ENCODE results near the gene TSPAN18. TPM values are rescaled to one million over a fixed set of nuclear protein-coding genes. Genes with fewer than 3 reads are reported as not detected.

The TSPAN18 gene
- total RNA-seq, 1 experiment from 2014 or later: 0.57 TPM

DNA sequence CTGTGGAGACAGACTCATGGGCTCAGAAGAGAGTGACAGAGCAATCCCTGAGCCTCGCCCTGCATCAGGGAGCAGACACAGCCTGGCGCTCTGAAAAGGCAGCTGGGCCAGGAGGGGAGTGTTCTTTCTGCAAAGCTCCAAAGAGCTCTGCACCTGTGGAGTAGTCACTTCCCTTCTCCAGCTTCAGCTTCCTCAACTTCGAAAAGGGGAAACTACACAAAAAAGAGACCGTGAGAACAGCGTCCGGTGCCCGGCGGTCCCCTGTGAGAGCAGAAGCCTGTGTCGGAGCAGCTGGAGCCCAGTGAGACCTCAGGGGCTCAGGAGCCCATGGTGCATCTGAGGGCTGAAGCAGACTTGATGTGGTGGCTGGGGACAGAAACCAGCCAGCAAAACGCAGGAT, 188.9 kb downstream of the TSPAN18 start:
- no peak for DNase-seq (ENCODE audit: low read depth)

DNA sequence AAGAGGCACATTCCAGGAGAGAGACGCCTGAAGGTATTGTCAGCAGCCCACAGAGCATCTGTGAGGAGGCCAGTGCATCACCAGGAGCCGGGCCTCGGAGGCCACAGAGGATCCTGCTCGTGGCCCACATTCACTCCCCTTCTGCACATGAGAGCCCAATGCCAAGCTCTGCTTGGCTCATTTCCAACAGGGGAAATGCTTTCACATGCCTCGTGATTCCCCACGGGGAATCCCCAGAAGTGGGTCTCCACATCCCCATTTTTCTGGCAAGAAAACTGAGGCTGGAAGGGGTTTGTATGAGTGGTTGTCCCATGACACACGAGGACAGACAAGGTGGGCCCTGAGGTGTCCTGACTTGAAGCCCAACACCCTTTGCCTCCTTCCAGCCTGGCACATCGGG, 189.6 kb downstream of the TSPAN18 start:
- no peak for DNase-seq (ENCODE audit: low read depth)

DNA sequence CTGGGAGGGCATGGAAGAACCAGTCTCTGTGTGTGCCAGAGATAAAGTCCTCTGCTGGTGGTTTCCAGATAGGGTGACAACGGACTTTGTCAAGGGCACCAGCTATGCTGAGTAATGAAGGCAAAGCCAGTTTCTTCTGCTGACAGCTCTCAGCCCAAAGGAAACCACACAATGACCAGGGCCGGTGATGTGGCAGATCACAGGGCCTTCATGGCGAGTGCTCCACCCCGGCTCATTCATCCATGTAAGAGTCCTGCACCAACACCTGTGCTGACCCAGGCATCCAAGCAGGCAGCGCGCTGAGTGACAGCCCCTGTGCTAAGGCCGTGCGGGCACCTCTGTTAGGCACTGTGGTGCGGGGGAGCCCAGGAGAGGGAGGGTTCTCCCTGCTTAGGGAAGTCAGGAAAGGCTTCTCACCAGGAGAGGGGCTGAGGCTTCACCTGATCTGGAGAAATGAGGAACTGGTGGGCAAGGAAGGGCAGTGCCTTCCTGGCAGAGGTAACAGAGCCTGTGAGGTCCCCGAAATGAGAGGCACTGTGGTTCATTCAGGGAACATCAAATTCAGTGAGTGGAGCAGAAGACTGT, 190.1 kb downstream of the TSPAN18 start:
- DNase-seq (ENCODE audit: low read depth): no peak

DNA sequence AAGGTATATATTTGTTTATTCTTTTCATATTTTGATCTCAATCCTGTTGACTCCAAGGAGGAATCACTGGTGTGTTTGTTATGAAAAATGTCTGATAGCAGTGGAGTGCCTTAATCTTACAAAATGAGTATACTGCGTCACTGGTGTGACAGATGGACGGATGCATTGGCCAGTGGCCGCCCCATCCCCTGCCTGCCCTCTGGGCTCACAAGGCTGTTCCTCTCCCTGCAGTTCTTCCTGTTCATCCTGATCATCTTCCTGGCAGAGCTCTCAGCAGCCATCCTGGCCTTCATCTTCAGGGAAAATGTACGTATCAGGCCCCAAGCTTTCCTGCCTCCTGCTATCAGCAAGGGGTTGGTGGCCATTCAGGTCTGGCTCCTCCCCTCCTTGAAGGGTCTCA, 191.0 kb downstream of the TSPAN18 start:
- DNase-seq (ENCODE audit: low read depth): no peak

DNA sequence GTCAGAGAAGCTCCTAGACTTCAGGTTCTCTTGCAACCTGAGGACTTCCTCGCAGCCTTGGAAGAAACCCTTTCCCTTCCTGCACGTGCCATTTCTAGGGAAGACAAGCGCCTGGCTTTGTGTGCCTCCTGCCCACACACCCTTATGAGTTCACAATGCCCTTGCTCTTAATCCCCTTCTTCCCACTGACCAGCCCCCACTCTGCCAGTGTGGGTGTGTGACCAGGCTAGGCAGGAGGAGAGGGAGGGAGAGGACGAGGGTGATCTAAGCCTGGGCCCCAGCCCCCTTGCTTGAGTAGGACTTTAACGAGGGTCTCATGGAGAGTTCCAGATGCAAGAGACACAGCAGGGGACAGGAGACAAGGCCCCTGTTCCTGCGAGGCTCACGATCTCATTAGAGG, 193.7 kb downstream of the TSPAN18 start:
- DNase-seq (ENCODE audit: low read depth): no peak

DNA sequence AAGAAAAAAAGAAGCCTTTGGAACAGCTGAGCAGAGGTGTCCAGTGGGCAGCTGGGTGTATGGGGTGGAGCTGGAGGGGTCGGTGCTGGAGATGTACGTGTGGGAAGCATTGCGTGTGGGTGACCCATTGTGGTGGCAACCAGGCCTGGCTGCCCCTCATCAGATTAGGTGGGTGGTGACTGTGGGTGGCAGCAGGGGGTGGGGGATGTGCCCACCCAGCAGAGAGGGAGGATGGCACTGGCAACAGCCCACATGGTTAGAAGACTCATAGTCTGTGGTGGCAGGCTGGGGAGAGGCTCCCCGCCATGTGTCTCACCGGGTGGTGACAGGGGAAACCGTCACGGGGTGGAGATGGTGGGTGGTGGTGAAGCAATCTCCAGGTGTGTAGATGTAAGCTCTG, 196.4 kb downstream of the TSPAN18 start:
- DNase-seq (ENCODE audit: low read depth): no peak

DNA sequence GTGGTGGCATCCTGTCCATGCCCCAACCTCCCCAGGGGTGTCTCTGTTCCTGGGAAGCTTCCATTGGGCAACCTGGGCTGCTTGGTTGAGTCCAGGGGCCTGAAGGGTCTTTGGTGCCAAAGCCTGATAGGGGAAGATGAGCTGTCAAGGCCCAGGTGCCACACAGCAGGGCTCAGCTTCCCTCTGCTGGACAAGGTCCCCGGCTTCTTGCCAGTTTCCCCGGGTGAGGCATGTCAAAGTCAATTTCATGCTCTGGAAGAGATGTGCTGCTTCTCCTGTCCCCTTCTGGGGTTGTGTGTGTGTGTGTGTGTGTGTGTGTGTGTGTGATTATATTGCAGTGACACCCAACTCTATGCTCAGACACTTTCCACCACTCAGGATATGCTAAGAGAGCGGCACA, 197.0 kb downstream of the TSPAN18 start:
- DNase-seq (ENCODE audit: low read depth): no peak

DNA sequence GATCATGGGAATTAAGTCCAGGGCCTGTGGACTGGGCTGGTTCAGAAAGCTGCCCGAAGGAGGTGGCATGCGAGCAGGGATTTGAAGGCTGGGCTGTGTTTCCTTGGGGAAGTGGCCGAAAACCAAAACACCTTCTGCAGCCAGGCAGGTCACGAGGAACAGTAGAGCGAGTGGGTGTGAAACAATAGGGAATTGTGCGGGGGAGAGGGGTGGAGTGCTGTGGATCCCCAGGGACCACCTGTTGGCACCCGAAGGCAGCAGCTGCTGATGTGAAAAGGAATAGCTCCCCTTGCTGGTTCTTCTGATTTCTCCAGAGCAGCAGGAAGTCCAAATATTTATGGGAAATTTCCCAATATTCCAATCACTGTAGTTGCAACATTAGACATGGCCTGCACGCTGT, 199.3 kb downstream of the TSPAN18 start:
- no peak for DNase-seq (ENCODE audit: low read depth)

DNA sequence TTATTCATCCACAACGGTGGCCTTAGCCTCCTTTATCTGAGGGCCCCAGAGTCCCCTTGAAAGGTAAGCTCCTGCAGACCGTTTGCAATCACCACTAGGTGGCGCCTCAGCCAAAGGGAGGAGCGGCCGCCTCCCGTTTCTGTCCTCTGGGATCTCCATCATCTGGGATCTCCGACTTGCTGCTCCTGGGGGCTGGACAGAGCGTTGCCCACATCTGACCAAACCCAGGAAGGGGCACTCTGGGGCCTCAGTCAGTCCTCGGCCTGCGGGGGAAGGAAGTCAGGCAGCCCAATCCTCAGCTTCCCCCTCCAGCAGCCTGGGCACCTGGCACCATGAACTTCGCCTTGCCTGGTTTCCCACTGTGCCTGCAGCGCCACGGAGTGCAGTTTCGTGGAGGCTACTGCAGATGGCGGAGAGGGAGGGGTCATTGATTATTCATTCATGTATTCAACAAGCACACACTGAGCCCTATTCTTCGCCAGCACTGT, 200.5 kb downstream of the TSPAN18 start:
- peak; percentile 78 for DNase-seq (ENCODE audit: low read depth)

DNA sequence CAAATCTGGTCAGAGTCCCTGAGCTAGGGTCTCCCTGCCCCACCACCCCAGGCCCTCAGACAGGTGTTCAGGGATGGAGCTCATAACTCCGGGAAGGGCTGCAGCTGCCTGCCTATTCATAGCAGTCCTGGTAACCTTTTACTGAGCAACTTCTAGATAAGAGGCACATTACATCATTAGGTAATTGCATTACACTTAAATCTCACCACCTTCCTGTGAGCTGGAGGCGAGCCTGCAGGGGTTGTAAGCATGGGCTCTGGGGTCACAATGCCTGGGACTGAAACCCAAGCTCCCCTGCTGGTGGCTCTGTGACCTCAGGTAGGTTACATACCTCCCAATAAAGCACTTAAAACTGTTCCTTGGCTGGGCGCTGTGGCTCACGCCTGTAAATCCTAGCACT, 201.4 kb downstream of the TSPAN18 start:
- no peak for DNase-seq (ENCODE audit: low read depth)

DNA sequence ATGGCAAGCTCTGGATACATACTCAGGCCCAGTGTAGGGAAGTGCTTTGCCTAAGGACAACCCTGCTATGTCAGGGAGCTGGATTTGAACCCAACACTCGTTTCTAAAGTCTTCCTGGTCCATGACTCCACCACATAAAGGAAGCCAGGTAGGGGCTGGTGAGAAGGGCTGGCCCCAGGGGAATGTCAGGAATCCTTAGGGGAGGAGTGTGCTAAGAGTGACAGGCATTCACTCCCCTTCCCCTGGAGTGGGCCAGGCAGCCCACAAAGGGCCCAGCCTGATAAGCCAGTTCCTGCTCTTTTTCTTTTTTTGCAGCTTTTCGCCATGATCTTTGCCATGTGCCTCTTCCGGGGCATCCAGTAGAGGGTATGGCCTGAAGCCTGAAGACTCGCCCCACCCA, 202.1 kb downstream of the TSPAN18 start:
- no peak for DNase-seq (ENCODE audit: low read depth)

DNA sequence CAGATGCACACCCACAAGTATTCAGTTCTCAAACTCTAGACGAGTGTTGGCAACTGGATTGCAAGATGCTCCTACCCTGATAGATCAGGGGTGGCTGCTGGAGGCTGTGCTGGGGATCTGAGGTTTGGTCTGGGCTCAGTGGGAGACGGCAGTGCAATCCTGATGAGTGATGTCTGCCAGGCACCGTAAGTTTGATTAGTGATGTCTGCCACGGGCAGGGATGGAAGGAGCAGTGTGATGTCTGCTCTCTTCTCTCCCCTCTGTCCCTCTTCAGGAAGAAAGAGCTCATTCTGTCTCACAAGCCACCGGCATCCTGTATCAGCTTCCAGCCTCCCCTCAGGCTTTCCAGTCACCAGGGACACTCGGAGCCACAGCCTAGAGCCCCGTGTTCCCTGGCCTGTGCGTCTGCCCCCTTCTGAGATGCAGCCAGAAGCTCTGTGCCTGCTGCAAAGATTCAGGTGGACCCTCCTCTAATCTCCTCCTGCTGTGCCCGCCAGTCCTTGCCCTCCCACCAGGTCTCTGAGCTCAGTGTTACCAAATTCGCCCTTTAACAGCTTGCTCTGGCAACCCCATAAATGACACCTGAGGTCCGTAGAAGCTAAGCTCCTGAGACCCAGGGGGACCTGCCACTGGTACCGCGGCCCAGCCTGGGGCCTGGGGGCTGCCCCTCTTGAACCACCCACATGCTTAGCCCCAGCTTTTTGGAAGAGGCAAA, 204.0 kb downstream of the TSPAN18 start:
- DNase-seq (ENCODE audit: low read depth): peak; percentile 11

DNA sequence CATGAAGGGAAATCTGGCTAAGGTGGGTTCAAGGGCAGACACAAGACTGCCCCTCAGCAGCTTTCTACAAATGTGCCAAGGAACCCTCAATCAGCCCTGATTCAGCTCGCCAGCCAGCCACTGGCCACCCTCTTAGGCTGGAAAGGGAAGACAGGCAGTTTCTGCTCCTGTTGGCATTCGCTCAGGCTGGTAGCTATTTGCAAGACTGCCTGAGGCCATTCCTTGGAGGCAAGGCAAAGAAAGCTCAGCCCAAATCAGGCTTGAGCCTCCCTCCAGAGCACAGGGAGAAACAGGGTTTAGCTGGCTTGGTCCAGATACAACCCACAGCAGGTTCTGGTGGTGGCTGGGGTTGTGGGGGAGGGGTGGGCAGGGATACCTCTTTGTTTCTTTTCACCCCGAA, 204.7 kb downstream of the TSPAN18 start:
- DNase-seq (ENCODE audit: low read depth): no peak

DNA sequence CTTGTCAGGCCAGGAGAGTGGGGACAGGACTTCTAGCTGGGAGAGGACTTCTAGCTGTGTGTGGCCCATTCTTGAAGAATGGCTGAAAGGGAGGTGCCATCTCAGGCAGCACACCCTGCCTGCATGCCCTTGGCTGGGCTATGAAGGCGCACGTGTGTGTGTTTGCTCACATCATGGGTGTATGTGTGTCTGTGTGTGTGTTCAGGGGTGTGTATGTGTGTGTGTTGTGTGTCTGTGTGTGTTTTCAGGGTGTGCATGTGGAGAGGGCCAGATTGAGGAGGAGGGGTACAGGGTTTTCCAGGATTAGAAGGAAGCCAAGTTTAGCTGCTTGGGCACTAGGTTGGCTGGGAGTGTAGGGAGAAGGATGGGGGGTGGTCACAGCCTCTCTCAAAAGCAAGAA, 207.3 kb downstream of the TSPAN18 start:
- DNase-seq (ENCODE audit: low read depth): no peak

DNA sequence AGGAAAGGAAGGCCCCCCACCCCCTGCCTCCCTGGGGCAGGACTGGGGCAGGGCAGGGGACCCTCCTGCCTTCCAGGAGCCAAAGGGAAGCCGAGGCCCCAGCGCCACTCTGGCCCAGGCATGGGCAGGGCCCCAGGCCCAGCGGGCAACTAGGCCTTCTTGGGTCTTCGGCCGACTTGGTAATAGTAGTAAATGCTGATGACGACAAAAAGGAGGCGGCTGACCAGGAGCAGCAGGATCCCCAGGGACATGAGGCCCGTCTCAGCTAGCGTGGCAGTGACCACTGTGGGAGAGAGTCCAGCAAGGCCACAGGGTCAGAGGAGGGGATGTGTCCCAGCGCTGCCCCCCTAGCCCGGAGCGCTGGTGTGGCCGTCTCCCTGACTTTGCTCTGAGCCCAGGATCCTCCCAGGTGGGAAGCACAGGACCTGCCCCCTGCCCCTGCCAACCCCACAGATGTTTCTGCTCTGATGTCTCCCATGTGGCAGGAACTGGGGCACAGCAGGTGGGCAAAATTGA, 208.0 kb downstream of the TSPAN18 start:
- no peak for DNase-seq (ENCODE audit: low read depth)

DNA sequence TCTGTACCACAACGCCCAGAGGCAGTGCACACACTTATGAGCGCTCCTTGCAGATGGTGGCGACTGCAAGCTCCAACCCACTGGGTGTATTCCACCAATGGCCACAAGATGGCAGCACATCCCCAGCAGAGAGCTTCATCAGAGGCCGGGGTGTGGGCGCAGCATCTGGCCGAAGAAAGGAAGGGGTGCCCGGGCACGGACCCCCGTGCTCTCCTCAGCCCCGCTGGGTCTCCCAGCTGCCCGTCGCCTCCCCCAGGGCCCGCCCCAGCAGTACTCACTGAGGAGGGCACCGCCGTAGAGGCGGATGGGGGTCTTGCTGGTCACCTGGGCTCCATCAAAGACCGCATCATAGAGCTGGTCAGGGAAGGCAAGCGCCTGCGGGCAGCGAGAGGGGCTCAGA, 209.8 kb downstream of the TSPAN18 start:
- DNase-seq (ENCODE audit: low read depth): peak; percentile 72

DNA sequence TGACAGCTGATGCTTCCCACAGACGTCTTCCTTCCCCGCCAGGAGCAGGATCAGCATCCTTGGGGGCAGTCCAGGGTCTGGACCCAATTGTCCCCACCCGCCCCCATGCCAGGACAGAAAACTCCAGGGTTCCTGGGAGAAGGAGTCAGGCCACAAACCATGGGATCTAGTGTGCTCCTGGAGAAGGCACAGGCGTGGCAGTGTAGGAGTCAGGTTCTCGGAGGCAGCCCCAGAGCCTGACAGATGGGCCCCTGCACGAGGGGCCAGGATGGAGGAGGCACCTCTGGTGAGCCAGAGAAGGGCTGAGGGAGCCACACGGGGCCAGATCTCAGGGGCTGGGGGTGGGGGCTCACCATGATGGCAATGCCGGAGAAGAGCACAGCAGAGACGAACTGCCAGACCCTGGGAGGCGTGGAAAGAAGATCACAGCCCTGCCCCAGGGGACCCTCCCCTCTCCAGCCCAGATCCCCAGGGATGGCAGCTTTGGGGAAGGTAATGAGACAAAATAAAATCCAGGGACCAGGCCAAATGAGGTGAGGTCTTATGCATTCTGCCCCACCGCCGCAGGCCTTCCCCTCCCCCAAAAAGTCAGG, 210.3 kb downstream of the TSPAN18 start:
- no peak for DNase-seq (ENCODE audit: low read depth)

DNA sequence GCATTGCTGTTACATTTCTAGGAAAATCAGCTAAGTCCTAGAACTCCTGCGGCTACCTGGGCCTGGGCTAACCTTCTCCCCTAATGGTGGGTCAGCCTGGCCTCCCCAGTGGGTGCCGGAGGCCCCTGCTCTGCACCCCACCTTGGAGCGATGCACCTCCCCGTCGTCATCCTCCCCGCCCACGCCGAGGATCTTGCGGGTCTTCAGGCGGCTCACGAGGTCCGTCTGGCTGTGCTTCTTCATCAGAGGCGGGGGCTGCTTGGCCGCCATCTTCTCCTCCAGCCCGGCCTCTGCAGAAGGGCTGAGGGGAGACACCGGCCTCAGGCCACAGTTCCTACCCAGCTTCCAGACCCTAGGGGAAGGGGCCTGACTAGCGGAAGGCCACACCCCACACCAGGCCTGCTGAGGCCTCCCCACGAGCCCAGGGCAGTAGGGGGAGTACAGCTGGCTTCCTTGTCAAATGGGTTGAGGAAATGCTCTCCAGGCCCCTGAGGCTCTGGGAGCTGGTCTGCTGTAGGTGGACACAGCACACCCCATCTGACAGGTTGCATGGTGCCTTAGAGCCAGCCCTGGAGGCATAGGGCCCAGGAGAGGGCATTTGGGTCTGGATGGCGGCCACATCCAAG, 211.4 kb downstream of the TSPAN18 start:
- DNase-seq (ENCODE audit: low read depth): no peak

DNA sequence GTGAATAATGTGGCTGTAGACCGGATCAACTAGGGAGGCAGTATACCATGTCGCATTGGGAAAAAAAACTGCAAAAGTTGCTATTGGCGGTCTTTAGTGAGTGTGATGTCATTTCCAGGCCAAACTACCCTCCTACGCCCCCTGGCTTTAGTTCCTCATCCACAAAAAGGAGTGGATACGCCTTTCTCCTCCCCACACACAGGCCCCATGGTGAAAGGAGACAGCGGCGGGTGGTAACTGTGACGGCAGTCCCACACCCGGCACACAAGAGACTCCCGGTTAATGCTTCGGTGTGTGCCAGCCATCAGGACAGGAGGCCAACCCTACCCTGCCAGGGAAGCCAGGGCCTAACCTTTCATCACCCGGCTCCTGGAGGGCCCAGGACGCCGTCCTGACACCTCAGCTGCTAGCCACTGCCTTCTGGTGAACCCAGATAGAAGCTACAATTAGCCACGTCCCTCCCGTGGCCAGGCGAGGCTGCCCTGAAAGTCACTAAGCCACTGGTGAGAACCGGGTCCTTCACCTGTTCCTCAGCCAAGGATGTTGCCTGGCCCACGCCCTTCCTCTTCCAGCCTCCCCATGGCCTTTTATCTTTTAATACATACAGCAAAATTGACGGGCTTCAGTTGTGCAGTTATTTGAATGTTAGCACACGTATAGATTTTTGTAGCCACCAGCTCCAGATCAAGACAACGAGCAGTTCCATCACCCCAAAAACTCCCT, 213.1 kb downstream of the TSPAN18 start:
- DNase-seq (ENCODE audit: low read depth): no peak

DNA sequence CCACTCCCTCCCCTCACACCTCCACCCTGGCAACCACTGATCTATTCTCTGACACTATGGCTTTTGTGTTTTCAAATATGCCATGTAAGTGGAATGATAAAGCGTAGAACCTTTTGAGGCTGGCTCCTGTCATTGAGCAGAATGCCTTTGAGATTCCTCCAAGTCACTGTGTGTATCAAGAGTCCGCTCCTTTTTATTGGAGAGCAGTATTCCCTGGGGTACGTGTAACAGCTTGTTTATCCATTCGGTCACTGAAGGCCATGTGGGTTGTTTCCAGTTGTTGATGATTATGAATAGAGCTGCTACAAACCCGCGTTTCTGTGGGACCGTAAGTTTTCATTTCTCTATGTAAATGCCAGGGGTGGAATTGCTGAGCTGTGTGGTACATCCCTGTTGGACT, 213.6 kb downstream of the TSPAN18 start:
- DNase-seq (ENCODE audit: low read depth): no peak

DNA sequence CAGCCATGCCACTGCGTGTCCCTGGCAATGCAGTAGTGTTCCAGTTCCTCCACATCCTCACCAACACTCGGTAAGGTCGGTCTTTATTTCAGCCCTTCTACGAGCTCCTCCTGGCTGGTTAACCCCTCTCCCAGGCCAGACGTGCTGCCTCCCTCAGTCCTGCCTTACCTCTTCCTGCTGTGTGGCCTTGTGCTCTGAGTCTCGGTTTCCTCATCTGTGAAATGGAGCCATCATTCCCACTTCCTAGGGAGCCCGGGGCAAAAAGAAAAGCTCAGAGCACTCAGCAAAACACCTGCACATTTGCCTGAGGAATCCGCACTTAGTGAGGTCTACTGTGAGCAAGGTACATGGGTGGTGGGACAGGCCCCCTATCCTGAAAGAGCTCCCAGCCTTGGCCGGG, 214.1 kb downstream of the TSPAN18 start:
- DNase-seq (ENCODE audit: low read depth): no peak

Measured in Daoy (cell line).